ENCODE results near the gene TBCA. TPM values are rescaled to one million over a fixed set of nuclear protein-coding genes. Genes with fewer than 3 reads are reported as not detected.

Gene TBCA
- total and polyA plus RNA-seq, 2 of the 13 experiments (the other 11 are each of a cell fraction or from before 2014, with no cell fraction given): 93.8 to 309 TPM

DNA sequence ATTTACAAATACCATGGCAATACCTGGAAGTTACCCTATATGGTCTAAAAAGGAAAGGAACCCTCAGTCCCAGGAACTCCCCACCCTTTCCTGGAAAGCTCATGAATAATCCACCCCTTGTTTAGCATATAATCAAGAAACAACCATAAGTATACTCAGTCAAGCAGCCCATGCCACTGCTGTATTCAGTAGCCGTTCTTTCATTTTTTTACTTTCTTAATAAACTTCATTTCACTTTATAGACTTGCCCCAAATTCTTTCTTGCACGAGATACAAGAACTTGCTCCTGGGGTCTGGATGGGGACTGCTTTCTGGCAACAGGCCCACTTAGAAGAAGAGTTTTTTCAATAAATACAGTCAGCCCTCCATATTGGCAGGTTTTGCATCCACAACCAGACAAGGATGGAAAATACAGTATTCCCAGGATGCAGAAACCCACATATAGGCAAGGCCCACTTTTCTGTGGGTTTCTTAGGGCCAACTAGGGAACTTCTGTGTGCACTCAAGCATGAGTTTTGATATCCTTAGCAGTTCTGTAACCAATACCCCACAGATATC, 2.8 kb upstream of the TBCA start (continued):
- TF ChIP-seq, protein P1, sequence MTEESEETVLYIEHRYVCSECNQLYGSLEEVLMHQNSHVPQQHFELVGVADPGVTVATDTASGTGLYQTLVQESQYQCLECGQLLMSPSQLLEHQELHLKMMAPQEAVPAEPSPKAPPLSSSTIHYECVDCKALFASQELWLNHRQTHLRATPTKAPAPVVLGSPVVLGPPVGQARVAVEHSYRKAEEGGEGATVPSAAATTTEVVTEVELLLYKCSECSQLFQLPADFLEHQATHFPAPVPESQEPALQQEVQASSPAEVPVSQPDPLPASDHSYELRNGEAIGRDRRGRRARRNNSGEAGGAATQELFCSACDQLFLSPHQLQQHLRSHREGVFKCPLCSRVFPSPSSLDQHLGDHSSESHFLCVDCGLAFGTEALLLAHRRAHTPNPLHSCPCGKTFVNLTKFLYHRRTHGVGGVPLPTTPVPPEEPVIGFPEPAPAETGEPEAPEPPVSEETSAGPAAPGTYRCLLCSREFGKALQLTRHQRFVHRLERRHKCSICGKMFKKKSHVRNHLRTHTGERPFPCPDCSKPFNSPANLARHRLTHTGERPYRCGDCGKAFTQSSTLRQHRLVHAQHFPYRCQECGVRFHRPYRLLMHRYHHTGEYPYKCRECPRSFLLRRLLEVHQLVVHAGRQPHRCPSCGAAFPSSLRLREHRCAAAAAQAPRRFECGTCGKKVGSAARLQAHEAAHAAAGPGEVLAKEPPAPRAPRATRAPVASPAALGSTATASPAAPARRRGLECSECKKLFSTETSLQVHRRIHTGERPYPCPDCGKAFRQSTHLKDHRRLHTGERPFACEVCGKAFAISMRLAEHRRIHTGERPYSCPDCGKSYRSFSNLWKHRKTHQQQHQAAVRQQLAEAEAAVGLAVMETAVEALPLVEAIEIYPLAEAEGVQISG (CRISPR knock-in tag; IDR thresholded peaks at IDR 0.05): no peak
- TF ChIP-seq HES4 (CRISPR knock-in tag; IDR thresholded peaks at IDR 0.05; ENCODE audit: borderline replicate concordance): no peak

DNA sequence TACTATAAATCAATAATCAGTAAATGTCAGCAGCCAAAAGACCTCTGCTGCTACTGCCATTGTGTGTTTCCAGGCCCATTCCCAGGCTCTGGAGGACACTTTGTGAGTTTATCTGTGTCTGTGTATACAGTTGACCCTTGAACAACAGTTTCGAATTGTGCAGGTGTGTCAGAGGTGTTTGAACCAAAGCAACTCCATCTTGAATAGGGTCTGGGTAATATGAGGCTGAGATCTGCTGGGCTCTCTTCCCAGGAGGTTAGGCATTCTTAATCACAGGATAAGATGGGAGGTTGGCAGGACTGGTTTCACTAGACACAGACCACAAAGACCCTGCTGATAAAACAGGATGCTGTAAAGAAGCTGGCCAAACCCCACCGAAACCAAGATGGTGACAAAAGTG, 2.3 kb upstream of the TBCA start:
- no peak for ATAC-seq
- Histone ChIP-seq H3K36me3 (replicated peaks in 1 of 2; ENCODE audit: control insufficient read depth in 1 of 2, insufficient read depth in 2 of 2, low read length in 2 of 2) (no peaks in the 10 kb centered on the region; a peak in 1 of 5 replicates), H3K27ac (ENCODE audit: extremely low read length, insufficient read depth, low read length) (no peak overlapping the region), H3K9me3 (ENCODE audit: low read length) (no peaks in the 10 kb centered on the region), H4K20me1 (ENCODE audit: insufficient read depth, low read length) (peaks cover 13% of the 10 kb centered on the region), H3K4me2 (ENCODE audit: low read depth, low read length) (no peak overlapping the region), H2AFZ (ENCODE audit: low read length) (no peak overlapping the region), H3K27me3 (ENCODE audit: control insufficient read depth in 1 of 2, insufficient read depth in 2 of 2, low read length in 2 of 2) (no peaks in the 10 kb centered on the region), H3K79me2 (ENCODE audit: insufficient read depth, low read length) (peaks cover 28% of the 10 kb centered on the region), H3K4me3 (replicated peaks in 1 of 3; ENCODE audit: insufficient read depth in 1 of 3, low read depth in 2 of 3, low read length in 3 of 3) (no peak overlapping the region), H3K4me1 (ENCODE audit: insufficient read depth, low read length) (peaks cover 35% of the 10 kb centered on the region), H3K9ac (ENCODE audit: insufficient read depth, low read depth, low read length) (no peak overlapping the region)
- in situ Hi-C loops (cut with HindIII; ENCODE audit: extremely low pct_ligation_motif_present, low pct_unique_long_range_greater_than_20kb): no loop called here
- BruUV-seq (replicated peaks): no TSS peak
- no peak for DNase-seq (ENCODE audit: low spot score)
- intact Hi-C loops (cut with micrococcal nuclease; ENCODE audit: unreplicated experiment): loop anchor here (10.0 kb wide), 1 partner anchor 226 kb away; no protein-coding TSS in a partner anchor
- WGBS (ENCODE audit: low lambda C conversion rate): 44% methylated on average over 2 of the region's 2 CpGs
- no peak for TF ChIP-seq ZNF878 (CRISPR knock-in tag; IDR thresholded peaks at IDR 0.05)
- no peak for TF ChIP-seq ZNF136 (CRISPR knock-in tag; IDR thresholded peaks at IDR 0.05; ENCODE audit: low read depth)
- TF ChIP-seq, protein P2, sequence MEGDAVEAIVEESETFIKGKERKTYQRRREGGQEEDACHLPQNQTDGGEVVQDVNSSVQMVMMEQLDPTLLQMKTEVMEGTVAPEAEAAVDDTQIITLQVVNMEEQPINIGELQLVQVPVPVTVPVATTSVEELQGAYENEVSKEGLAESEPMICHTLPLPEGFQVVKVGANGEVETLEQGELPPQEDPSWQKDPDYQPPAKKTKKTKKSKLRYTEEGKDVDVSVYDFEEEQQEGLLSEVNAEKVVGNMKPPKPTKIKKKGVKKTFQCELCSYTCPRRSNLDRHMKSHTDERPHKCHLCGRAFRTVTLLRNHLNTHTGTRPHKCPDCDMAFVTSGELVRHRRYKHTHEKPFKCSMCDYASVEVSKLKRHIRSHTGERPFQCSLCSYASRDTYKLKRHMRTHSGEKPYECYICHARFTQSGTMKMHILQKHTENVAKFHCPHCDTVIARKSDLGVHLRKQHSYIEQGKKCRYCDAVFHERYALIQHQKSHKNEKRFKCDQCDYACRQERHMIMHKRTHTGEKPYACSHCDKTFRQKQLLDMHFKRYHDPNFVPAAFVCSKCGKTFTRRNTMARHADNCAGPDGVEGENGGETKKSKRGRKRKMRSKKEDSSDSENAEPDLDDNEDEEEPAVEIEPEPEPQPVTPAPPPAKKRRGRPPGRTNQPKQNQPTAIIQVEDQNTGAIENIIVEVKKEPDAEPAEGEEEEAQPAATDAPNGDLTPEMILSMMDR (CRISPR knock-in tag; IDR thresholded peaks at IDR 0.05): no peak
- FAIRE-seq: no peak
- CTCF ChIA-PET (ENCODE audit: low intra/inter-chr PET ratio, low total read pairs): no interaction called here
- POLR2A ChIA-PET: no interaction called here

Measured in HepG2 (cell line).